Transverse colon (tissue), 4 donors: ENCODE data around the gene CSRNP2. TPM values are rescaled to one million over a fixed set of nuclear protein-coding genes. Genes with fewer than 3 reads are reported as not detected.

ENCODE experiments used
- DNase-seq: peaks from one replicate; pipeline ENCODE4 v3.0.0-alpha.2; 2019
- H3K27ac ChIP-seq, 4 donors: fragments of 200-600 bp; sonication (generic); 2 replicates each; pipeline ENCODE4 v1.5.1; 2016 to 2018; ENCODE audit warnings: inconsistent platforms in 4 of 4
- H3K27me3 ChIP-seq: fragments of 200-600 bp; sonication (generic); 2 replicates; pipeline ENCODE4 v1.5.1; 2017; ENCODE audit warnings: inconsistent platforms
- H3K36me3 ChIP-seq, 4 donors: fragments of 200-600 bp; sonication (generic); 2 replicates each; pipeline ENCODE4 v1.5.1; 2017 to 2019; ENCODE audit warnings: inconsistent platforms in 4 of 4
- H3K4me1 ChIP-seq, 4 donors: fragments of 200-600 bp; sonication (generic); 2 replicates each; pipeline ENCODE4 v1.5.1; 2017 to 2020; ENCODE audit warnings: inconsistent platforms in 4 of 4
- H3K4me3 ChIP-seq, 4 donors: fragments of 200-600 bp; sonication (generic); 1 replicate in 1 of 4; 2 replicates in 3 of 4; pipeline versions ENCODE4 v1.5.1 to v1.6.1; 2017 to 2019; ENCODE audit warnings: inconsistent platforms in 4 of 4
- H3K9me3 ChIP-seq, 2 donors: fragments of 200-600 bp; sonication (generic); 2 replicates each; pipeline ENCODE4 v1.5.1; 2017 to 2019; ENCODE audit warnings: inconsistent platforms in 2 of 2
- CTCF ChIP-seq, 5 experiments: fragments of 200-600 bp in 3 of 5; fragments of 450-650 bp in 2 of 5; sonication (generic) in 3 of 5; IDR thresholded peaks; 1 replicate in 2 of 5; 2 replicates in 3 of 5; pipeline ENCODE4 v1.5.1; 2016 to 2017; ENCODE audit warnings: antibody characterized with exemption in 5 of 5, inconsistent platforms in 3 of 5, mild to moderate bottlenecking in 2 of 5, moderate library complexity in 1 of 5
- EP300 ChIP-seq: sonication (generic); formaldehyde crosslinking; IDR thresholded peaks from one replicate; pipeline ENCODE4 v1.6.1; 2017; ENCODE audit warnings: antibody characterized with exemption, low read depth
- POLR2A ChIP-seq: fragments of 450-650 bp; IDR thresholded peaks from one replicate; pipeline ENCODE4 v1.6.1; 2016; ENCODE audit warnings: antibody characterized with exemption, mild to moderate bottlenecking, moderate library complexity
- POLR2AphosphoS5 ChIP-seq, 3 donors: sonication (generic); formaldehyde crosslinking; IDR thresholded peaks; one replicate each; pipeline ENCODE4 v1.6.1; 2016; ENCODE audit warnings: antibody characterized with exemption in 3 of 3
- WGBS, 2 donors: methylation state at CpG; one replicate each; pipeline ENCODE4 v1.1.5; 2018; ENCODE audit warnings: low coverage in 1 of 2; 5-methylcytosine and 5-hydroxymethylcytosine counted together
- in situ Hi-C, 4 donors: fragments of 200-750 bp; cut with MboI; loops; one replicate each; pipeline versions ENCODE4 v1.15.0 to v1.15.1; 2017; ENCODE audit warnings: low sequenced_read_pairs in 3 of 4, low pct_ligation_motif_present in 1 of 4, low pct_unique_long_range_greater_than_20kb in 1 of 4
- intact Hi-C: fragments of 100-400 bp; cut with DNase I; formaldehyde crosslinking; loops from one replicate; pipeline ENCODE4 v1.15.1; 2023; ENCODE audit warnings: low total_unique reads
- total RNA-seq, 4 donors: library from RNA; depleted of rRNA; stranded (reverse); fragments of >200 nt; gene quantifications; one replicate each; pipeline ENCODE4 v1.1.0, GENCODE V29; 2016

Gene CSRNP2
- total RNA-seq, 4 donors from 2014 or later: 14.3 to 69.6 (median 25.5) TPM

GRCh38 chr12:51065530-51065929 is 17.9 kb downstream of the CSRNP2 start:
- no peak overlapping the region for H3K27ac ChIP-seq
- TF ChIP-seq POLR2AphosphoS5 (IDR thresholded peaks at IDR 0.05) (no peak), POLR2A (no peak), EP300 (no peak), CTCF (IDR thresholded peaks at IDR 0.05) (no peak)
- in situ Hi-C loops: loop anchor here in 2 of 4 donors (25.0 kb wide), 1 partner anchor 272 kb away; the partner anchor contains the start of gene CELA1 (in 2 of the 2)
- intact Hi-C loops: no loop called here
- no peak overlapping the region for H3K4me3 ChIP-seq
- no peak for DNase-seq
- H3K9me3 ChIP-seq: no peaks in the 10 kb centered on the region
- no peaks in the 10 kb centered on the region for H3K27me3 ChIP-seq
- no peaks in the 10 kb centered on the region for H3K4me1 ChIP-seq
- H3K36me3 ChIP-seq: peaks cover 0 to 45% (median 16%) of the 10 kb centered on the region in 4 donors
- WGBS, 2 donors: 95% methylated on average over 5 of the region's 5 CpGs; no CpG with 5 or more reads in 1 of the 2 donors

GRCh38 chr12:51062631-51063397 is 20.6 kb downstream of the CSRNP2 start:
- Histone ChIP-seq H3K4me3 (no peak overlapping the region), H3K4me1 (no peaks in the 10 kb centered on the region), H3K9me3 (no peaks in the 10 kb centered on the region), H3K27ac (no peak overlapping the region), H3K27me3 (no peaks in the 10 kb centered on the region), H3K36me3 (peaks cover 0 to 67% (median 24%) of the 10 kb centered on the region in 4 donors)
- in situ Hi-C loops (loop anchor here in 2 of 4 donors (25.0 kb wide), 1 partner anchor 274 kb away; the partner anchor contains the start of gene CELA1 (in 2 of the 2)), intact Hi-C loops (no loop called here)
- WGBS, 2 donors: 77 to 96% methylated on average over 4 to 9 of the region's 9 CpGs
- TF ChIP-seq POLR2A (no peak), CTCF (IDR thresholded peaks at IDR 0.05) (no peak), EP300 (no peak), POLR2AphosphoS5 (IDR thresholded peaks at IDR 0.05) (no peak)
- no peak for DNase-seq

- no peak overlapping the region for H3K4me3 ChIP-seq
- intact Hi-C loops (no loop called here), in situ Hi-C loops (loop anchor here in 2 of 4 donors (25.0 kb wide), 1 partner anchor 278 kb away; the partner anchor contains the start of gene CELA1 (in 2 of the 2))
- H3K4me1 ChIP-seq: no peaks in the 10 kb centered on the region
- H3K36me3 ChIP-seq: peaks cover 0 to 69% (median 26%) of the 10 kb centered on the region in 4 donors
- no peaks in the 10 kb centered on the region for H3K27me3 ChIP-seq
- WGBS, 2 donors: 88 to 92% methylated on average over 3 to 7 of the region's 7 CpGs
- no peak overlapping the region for H3K27ac ChIP-seq
- DNase-seq: no peak
- H3K9me3 ChIP-seq: no peaks in the 10 kb centered on the region
- TF ChIP-seq CTCF (IDR thresholded peaks at IDR 0.05) (no peak), POLR2A (no peak), POLR2AphosphoS5 (IDR thresholded peaks at IDR 0.05) (no peak)
These were observed 24.3 kb downstream of the CSRNP2 start for GRCh38 chr12:51059086-51059485.

GRCh38 chr12:51056242-51056641 is 27.2 kb downstream of the CSRNP2 start:
- in situ Hi-C loops: loop anchor here in 2 of 4 donors (25.0 kb wide), 1 partner anchor 281 kb away; the partner anchor contains the start of gene CELA1 (in 2 of the 2)

More at GRCh38 chr12:51056242-51056641, 27.2 kb downstream of the CSRNP2 start:
- Histone ChIP-seq H3K4me1 (no peaks in the 10 kb centered on the region), H3K4me3 (no peak overlapping the region), H3K27ac (no peak overlapping the region), H3K36me3 (peaks cover 0 to 72% (median 32%) of the 10 kb centered on the region in 4 donors), H3K27me3 (no peaks in the 10 kb centered on the region), H3K9me3 (no peaks in the 10 kb centered on the region)
- no peak for DNase-seq
- intact Hi-C loops: no loop called here
- WGBS, 2 donors: 63 to 84% methylated on average over 2 to 5 of the region's 5 CpGs
- TF ChIP-seq EP300 (no peak), CTCF (IDR thresholded peaks at IDR 0.05) (no peak), POLR2AphosphoS5 (IDR thresholded peaks at IDR 0.05) (no peak), POLR2A (no peak)
